Transverse colon (tissue), 4 donors: ENCODE measurements around the gene HSPG2. TPM values are rescaled to one million over a fixed set of nuclear protein-coding genes. Genes with fewer than 3 reads are reported as not detected.

ENCODE experiments used
- DNase-seq: peaks from one replicate; pipeline ENCODE4 v3.0.0-alpha.2; 2019
- H3K27ac ChIP-seq, 4 donors: fragments of 200-600 bp; sonication (generic); 2 replicates each; pipeline ENCODE4 v1.5.1; 2016 to 2018; ENCODE audit warnings: inconsistent platforms in 4 of 4
- H3K27me3 ChIP-seq: fragments of 200-600 bp; sonication (generic); 2 replicates; pipeline ENCODE4 v1.5.1; 2017; ENCODE audit warnings: inconsistent platforms
- H3K36me3 ChIP-seq, 4 donors: fragments of 200-600 bp; sonication (generic); 2 replicates each; pipeline ENCODE4 v1.5.1; 2017 to 2019; ENCODE audit warnings: inconsistent platforms in 4 of 4
- H3K4me1 ChIP-seq, 4 donors: fragments of 200-600 bp; sonication (generic); 2 replicates each; pipeline ENCODE4 v1.5.1; 2017 to 2020; ENCODE audit warnings: inconsistent platforms in 4 of 4
- H3K4me3 ChIP-seq, 4 donors: fragments of 200-600 bp; sonication (generic); 1 replicate in 1 of 4; 2 replicates in 3 of 4; pipeline versions ENCODE4 v1.5.1 to v1.6.1; 2017 to 2019; ENCODE audit warnings: inconsistent platforms in 4 of 4
- H3K9me3 ChIP-seq, 2 donors: fragments of 200-600 bp; sonication (generic); 2 replicates each; pipeline ENCODE4 v1.5.1; 2017 to 2019; ENCODE audit warnings: inconsistent platforms in 2 of 2
- EP300 ChIP-seq: sonication (generic); formaldehyde crosslinking; IDR thresholded peaks from one replicate; pipeline ENCODE4 v1.6.1; 2017; ENCODE audit warnings: antibody characterized with exemption, low read depth
- POLR2A ChIP-seq: fragments of 450-650 bp; IDR thresholded peaks from one replicate; pipeline ENCODE4 v1.6.1; 2016; ENCODE audit warnings: antibody characterized with exemption, mild to moderate bottlenecking, moderate library complexity
- POLR2AphosphoS5 ChIP-seq, 3 donors: sonication (generic); formaldehyde crosslinking; IDR thresholded peaks; one replicate each; pipeline ENCODE4 v1.6.1; 2016; ENCODE audit warnings: antibody characterized with exemption in 3 of 3
- WGBS, 2 donors: methylation state at CpG; one replicate each; pipeline ENCODE4 v1.1.5; 2018; ENCODE audit warnings: low coverage in 1 of 2; 5-methylcytosine and 5-hydroxymethylcytosine counted together
- in situ Hi-C, 4 donors: fragments of 200-750 bp; cut with MboI; loops; one replicate each; pipeline versions ENCODE4 v1.15.0 to v1.15.1; 2017; ENCODE audit warnings: low sequenced_read_pairs in 3 of 4, low pct_ligation_motif_present in 1 of 4, low pct_unique_long_range_greater_than_20kb in 1 of 4
- intact Hi-C: fragments of 100-400 bp; cut with DNase I; formaldehyde crosslinking; loops from one replicate; pipeline ENCODE4 v1.15.1; 2023; ENCODE audit warnings: low total_unique reads
- total RNA-seq, 4 donors: library from RNA; depleted of rRNA; stranded (reverse); fragments of >200 nt; gene quantifications; one replicate each; pipeline ENCODE4 v1.1.0, GENCODE V29; 2016
- TF ChIP-seq, protein P1 (sequence below), 5 experiments: fragments of 200-600 bp in 3 of 5; fragments of 450-650 bp in 2 of 5; sonication (generic) in 3 of 5; IDR thresholded peaks; 1 replicate in 2 of 5; 2 replicates in 3 of 5; pipeline ENCODE4 v1.5.1; 2016 to 2017; ENCODE audit warnings: antibody characterized with exemption in 5 of 5, inconsistent platforms in 3 of 5, mild to moderate bottlenecking in 2 of 5, moderate library complexity in 1 of 5

HSPG2 gene
- total RNA-seq, 4 donors from 2014 or later = 107 to 343 (median 228) TPM

GRCh38 chr1:21897844-21898243, 39.3 kb downstream of the HSPG2 start:
- H3K4me1 ChIP-seq = peaks cover 69 to 78% (median 74%) of the 10 kb centered on the region in 4 donors
- in situ Hi-C loops = no loop called here

GRCh38 chr1:21896652-21897532, 40.2 kb downstream of the HSPG2 start:
- WGBS, 2 donors = 38% methylated on average over 20 of the region's 20 CpGs; no CpG with 5 or more reads in 1 of the 2 donors
- peak overlapping the region; percentile 74 to 98 (median 94) for H3K27ac ChIP-seq
- peaks cover 59 to 68% (median 65%) of the 10 kb centered on the region in 4 donors for H3K4me1 ChIP-seq
- peak; percentile 81 for DNase-seq
- peak; percentile 58 to 66 (median 62) for TF ChIP-seq POLR2AphosphoS5 (IDR thresholded peaks at IDR 0.05)
- no peak for TF ChIP-seq EP300
- intact Hi-C loops = no loop called here
- no peaks in the 10 kb centered on the region for H3K27me3 ChIP-seq
- in situ Hi-C loops = no loop called here
- H3K36me3 ChIP-seq = no peaks in the 10 kb centered on the region
- H3K9me3 ChIP-seq = no peaks in the 10 kb centered on the region
- no peak overlapping the region for H3K4me3 ChIP-seq

More at GRCh38 chr1:21897844-21898243, 39.3 kb downstream of the HSPG2 start:
- Histone ChIP-seq H3K36me3 (no peaks in the 10 kb centered on the region), H3K9me3 (no peaks in the 10 kb centered on the region), H3K27me3 (no peaks in the 10 kb centered on the region), H3K4me3 (no peak overlapping the region), H3K27ac (peak overlapping the region; percentile 74 to 98 (median 94))
- TF ChIP-seq POLR2A (no peak), POLR2AphosphoS5 (IDR thresholded peaks at IDR 0.05) (no peak), EP300 (no peak)
- TF ChIP-seq, protein P1, sequence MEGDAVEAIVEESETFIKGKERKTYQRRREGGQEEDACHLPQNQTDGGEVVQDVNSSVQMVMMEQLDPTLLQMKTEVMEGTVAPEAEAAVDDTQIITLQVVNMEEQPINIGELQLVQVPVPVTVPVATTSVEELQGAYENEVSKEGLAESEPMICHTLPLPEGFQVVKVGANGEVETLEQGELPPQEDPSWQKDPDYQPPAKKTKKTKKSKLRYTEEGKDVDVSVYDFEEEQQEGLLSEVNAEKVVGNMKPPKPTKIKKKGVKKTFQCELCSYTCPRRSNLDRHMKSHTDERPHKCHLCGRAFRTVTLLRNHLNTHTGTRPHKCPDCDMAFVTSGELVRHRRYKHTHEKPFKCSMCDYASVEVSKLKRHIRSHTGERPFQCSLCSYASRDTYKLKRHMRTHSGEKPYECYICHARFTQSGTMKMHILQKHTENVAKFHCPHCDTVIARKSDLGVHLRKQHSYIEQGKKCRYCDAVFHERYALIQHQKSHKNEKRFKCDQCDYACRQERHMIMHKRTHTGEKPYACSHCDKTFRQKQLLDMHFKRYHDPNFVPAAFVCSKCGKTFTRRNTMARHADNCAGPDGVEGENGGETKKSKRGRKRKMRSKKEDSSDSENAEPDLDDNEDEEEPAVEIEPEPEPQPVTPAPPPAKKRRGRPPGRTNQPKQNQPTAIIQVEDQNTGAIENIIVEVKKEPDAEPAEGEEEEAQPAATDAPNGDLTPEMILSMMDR (IDR thresholded peaks at IDR 0.05) = no peak
- DNase-seq = no peak
- WGBS, 2 donors = 88 to 100% methylated on average over 2 to 4 of the region's 4 CpGs
- intact Hi-C loops = no loop called here

DNA sequence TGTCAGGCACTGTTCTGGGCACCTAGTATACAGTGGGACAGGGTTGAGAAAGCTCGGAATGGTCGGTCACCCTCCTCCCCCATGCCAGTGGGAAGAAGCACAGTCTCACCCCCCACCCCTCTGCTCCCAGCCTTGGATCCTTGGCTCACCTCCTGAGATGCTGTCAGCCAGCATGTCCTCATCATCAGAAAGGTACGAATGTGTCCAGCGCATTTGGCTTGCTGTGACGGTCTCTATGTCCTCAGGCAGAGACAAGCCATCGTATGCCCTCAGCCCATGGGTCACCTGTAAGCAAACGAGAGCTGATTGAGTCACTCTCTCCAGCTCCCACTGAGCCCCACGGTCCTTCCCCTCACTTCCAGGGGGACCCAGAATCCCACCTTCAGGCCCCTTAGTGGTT, 41.1 kb downstream of the HSPG2 start:
- H3K27me3 ChIP-seq = no peaks in the 10 kb centered on the region
- no peak for DNase-seq
- H3K27ac ChIP-seq = peak overlapping the region; percentile 74 to 98 (median 94)
- TF ChIP-seq POLR2AphosphoS5 (IDR thresholded peaks at IDR 0.05) (no peak), EP300 (no peak), POLR2A (no peak)
- TF ChIP-seq, protein P1 (IDR thresholded peaks at IDR 0.05) = no peak
- H3K4me3 ChIP-seq = no peak overlapping the region
- 75 to 76% methylated on average over 2 to 8 of the region's 8 CpGs for WGBS, 2 donors
- intact Hi-C loops (no loop called here), in situ Hi-C loops (no loop called here)
- H3K9me3 ChIP-seq = no peaks in the 10 kb centered on the region
- peaks cover 0 to 4% (median under 1%) of the 10 kb centered on the region in 4 donors for H3K36me3 ChIP-seq
- H3K4me1 ChIP-seq = peaks cover 51 to 60% (median 56%) of the 10 kb centered on the region in 4 donors

GRCh38 chr1:21894034-21894881, 42.9 kb downstream of the HSPG2 start:
- whole genome bisulfite sequencing, 2 donors = 66% methylated on average over 7 of the region's 11 CpGs; no CpG with 5 or more reads in 1 of the 2 donors
- Histone ChIP-seq H3K27me3 (no peaks in the 10 kb centered on the region), H3K9me3 (no peaks in the 10 kb centered on the region), H3K4me3 (no peak overlapping the region), H3K36me3 (peaks cover 0 to 10% (median 5%) of the 10 kb centered on the region in 4 donors), H3K27ac (peak overlapping the region; percentile 19 to 98 (median 94)), H3K4me1 (peaks cover 33 to 42% (median 38%) of the 10 kb centered on the region in 4 donors)
- TF ChIP-seq, protein P1 (IDR thresholded peaks at IDR 0.05) = no peak
- TF ChIP-seq POLR2AphosphoS5 (IDR thresholded peaks at IDR 0.05) (no peak), EP300 (no peak), POLR2A (no peak)
- intact Hi-C loops (loop anchor here (5.0 kb wide), 1 partner anchor 462 kb away; no protein-coding TSS in a partner anchor), in situ Hi-C loops (no loop called here)
- no peak for DNase-seq
